OCI-LY1 (cell line): ENCODE results near the gene ATM.

ENCODE experiments used
- H2AFZ ChIP-seq: fragments of 200-600 bp; sonication (generic), shearing (Covaris generic); 2 replicates; pipeline ENCODE4 v1.6.0; 2014; ENCODE audit warnings: antibody characterized with exemption, mild to moderate bottlenecking, low read length
- H3F3A ChIP-seq: fragments of 200-600 bp; sonication (generic), shearing (Covaris generic); 2 replicates; pipeline ENCODE4 v1.6.0; 2014; ENCODE audit warnings: mild to moderate bottlenecking, antibody characterized with exemption, low read length, moderate library complexity; ENCODE audit not compliant: insufficient read depth
- H3K27ac ChIP-seq: fragments of 200-600 bp; sonication (generic); 2 replicates; pipeline ENCODE4 v1.5.1; 2014; ENCODE audit warnings: low read length, mixed run types, mild to moderate bottlenecking, low read depth; ENCODE audit not compliant: poor library complexity, severe bottlenecking
- H3K27me3 ChIP-seq: fragments of 200-600 bp; sonication (generic); 2 replicates; pipeline ENCODE4 v1.6.0; 2014; ENCODE audit warnings: antibody characterized with exemption, mild to moderate bottlenecking, low read length, moderate library complexity; ENCODE audit not compliant: insufficient read depth
- H3K36me3 ChIP-seq: fragments of 200-600 bp; sonication (generic); 2 replicates; pipeline ENCODE4 v1.6.1; 2014; ENCODE audit warnings: mild to moderate bottlenecking, antibody characterized with exemption, low read length, moderate library complexity, mixed read lengths; ENCODE audit not compliant: insufficient read depth
- H3K4me1 ChIP-seq: fragments of 200-600 bp; sonication (generic); 2 replicates; pipeline ENCODE4 v1.5.1; 2014; ENCODE audit warnings: mild to moderate bottlenecking, low read length, moderate library complexity; ENCODE audit not compliant: insufficient read depth, severe bottlenecking
- H3K4me2 ChIP-seq: fragments of 200-600 bp; sonication (generic), shearing (Covaris generic); 2 replicates; pipeline ENCODE4 v1.6.1; 2014; ENCODE audit warnings: low read length
- H3K4me3 ChIP-seq: fragments of 200-600 bp; sonication (generic); 2 replicates; pipeline ENCODE4 v1.5.1; 2014; ENCODE audit warnings: low read length, low read depth, mild to moderate bottlenecking, mixed read lengths; ENCODE audit not compliant: poor library complexity, severe bottlenecking
- H3K79me2 ChIP-seq: fragments of 200-600 bp; shearing (Covaris generic); 2 replicates; pipeline ENCODE4 v1.6.1; 2016; ENCODE audit warnings: mixed run types, low read length, mixed read lengths; ENCODE audit not compliant: insufficient read depth
- H3K9ac ChIP-seq: fragments of 200-600 bp; sonication (generic), shearing (Covaris generic); 2 replicates; pipeline ENCODE4 v1.6.1; 2014; ENCODE audit warnings: mild to moderate bottlenecking, low read length, mixed read lengths
- H3K9me2 ChIP-seq: fragments of 200-600 bp; sonication (generic), shearing (Covaris generic); 2 replicates; pipeline ENCODE4 v1.6.1; 2014; ENCODE audit warnings: low read depth, mild to moderate bottlenecking, low read length, mixed read lengths
- H3K9me3 ChIP-seq: fragments of 200-600 bp; shearing (Covaris generic); 2 replicates; pipeline ENCODE4 v1.6.1; 2014; ENCODE audit warnings: low read length, mixed read lengths
- H4K20me1 ChIP-seq: fragments of 200-600 bp; sonication (generic), shearing (Covaris generic); 2 replicates; pipeline ENCODE4 v1.6.0; 2016; ENCODE audit warnings: mild to moderate bottlenecking, low read length; ENCODE audit not compliant: insufficient read depth
- EZH2 ChIP-seq: fragments of 200-600 bp; sonication (generic), shearing (Covaris generic); IDR thresholded peaks from 2 replicates; pipeline ENCODE4 v1.8.0; 2017; ENCODE audit warnings: borderline replicate concordance, mixed run types, mild to moderate bottlenecking, antibody characterized with exemption, low read length, moderate library complexity, mixed read lengths
- TF ChIP-seq, protein P1 (sequence below): fragments of 200-600 bp; sonication (generic), shearing (Covaris generic); IDR thresholded peaks from 2 replicates; pipeline ENCODE4 v1.5.1; 2017; ENCODE audit warnings: mild to moderate bottlenecking, antibody characterized with exemption, low read length, moderate library complexity, mixed read lengths

Gene ATM

DNA sequence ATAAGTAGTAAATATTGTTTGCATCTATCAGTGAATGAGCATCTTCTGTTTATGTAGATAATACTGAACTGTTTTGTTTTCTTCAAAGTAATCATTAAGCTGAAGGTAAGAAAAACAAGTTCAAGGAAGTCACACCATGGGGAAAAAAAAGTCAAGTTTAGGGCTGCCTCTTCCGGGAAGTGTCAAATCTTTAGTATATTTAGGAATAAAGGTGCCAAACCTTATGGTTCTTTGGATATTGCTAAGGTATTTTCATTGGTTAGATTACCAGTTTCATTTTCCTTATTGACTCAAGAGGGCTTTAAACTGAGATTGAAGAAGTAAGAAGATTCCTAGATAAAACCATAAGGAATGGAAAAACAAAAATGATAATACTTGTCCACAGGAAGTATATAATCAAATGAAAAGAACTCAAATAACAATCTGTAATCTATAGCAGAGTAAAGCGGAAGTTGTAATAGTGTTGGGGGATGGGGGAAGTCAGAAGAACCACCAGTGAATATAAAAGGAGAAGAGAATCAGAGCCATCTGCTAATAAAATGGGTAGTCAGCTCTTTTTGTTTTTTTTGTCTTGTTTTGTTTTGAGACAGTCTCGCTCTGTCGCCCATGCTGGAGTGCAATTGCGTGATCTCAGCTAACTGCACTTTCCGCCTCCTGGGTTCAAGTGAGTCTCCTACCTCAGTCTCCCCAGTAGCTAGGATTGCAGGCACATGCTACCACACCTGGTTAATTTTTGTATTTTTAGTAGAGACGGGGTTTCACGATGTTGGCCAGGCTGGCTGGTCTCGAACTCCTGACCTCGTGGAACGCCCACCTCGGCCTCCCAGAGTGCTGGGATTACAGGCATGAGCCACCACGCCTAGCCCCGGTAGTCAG is 2.3 kb downstream of the ATM start:
- no peaks in the 10 kb centered on the region for H3K9me3 ChIP-seq
- peak overlapping the region; percentile 93 for H3K9ac ChIP-seq
- H3K27ac ChIP-seq = peak overlapping the region; percentile 91
- H3F3A ChIP-seq = no peaks in the 10 kb centered on the region
- peak overlapping the region; percentile 81 for H3K4me3 ChIP-seq
- peaks cover 39% of the 10 kb centered on the region for H3K4me1 ChIP-seq
- H4K20me1 ChIP-seq = no peaks in the 10 kb centered on the region
- no peaks in the 10 kb centered on the region for H3K27me3 ChIP-seq
- H3K36me3 ChIP-seq = peaks cover 42% of the 10 kb centered on the region
- TF ChIP-seq, protein P1, sequence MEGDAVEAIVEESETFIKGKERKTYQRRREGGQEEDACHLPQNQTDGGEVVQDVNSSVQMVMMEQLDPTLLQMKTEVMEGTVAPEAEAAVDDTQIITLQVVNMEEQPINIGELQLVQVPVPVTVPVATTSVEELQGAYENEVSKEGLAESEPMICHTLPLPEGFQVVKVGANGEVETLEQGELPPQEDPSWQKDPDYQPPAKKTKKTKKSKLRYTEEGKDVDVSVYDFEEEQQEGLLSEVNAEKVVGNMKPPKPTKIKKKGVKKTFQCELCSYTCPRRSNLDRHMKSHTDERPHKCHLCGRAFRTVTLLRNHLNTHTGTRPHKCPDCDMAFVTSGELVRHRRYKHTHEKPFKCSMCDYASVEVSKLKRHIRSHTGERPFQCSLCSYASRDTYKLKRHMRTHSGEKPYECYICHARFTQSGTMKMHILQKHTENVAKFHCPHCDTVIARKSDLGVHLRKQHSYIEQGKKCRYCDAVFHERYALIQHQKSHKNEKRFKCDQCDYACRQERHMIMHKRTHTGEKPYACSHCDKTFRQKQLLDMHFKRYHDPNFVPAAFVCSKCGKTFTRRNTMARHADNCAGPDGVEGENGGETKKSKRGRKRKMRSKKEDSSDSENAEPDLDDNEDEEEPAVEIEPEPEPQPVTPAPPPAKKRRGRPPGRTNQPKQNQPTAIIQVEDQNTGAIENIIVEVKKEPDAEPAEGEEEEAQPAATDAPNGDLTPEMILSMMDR = no peak
- TF ChIP-seq EZH2 = no peak
- H3K79me2 ChIP-seq = peaks cover 55% of the 10 kb centered on the region
- H3K9me2 ChIP-seq = no peaks in the 10 kb centered on the region
- H3K4me2 ChIP-seq = peak overlapping the region; percentile 86
- no peak overlapping the region for H2AFZ ChIP-seq

- Histone ChIP-seq H3F3A (no peaks in the 10 kb centered on the region), H3K9me3 (no peaks in the 10 kb centered on the region), H4K20me1 (no peaks in the 10 kb centered on the region), H3K4me1 (peaks cover 30% of the 10 kb centered on the region), H3K4me2 (peak overlapping the region; percentile 86), H3K79me2 (peaks cover 47% of the 10 kb centered on the region), H3K9ac (peak overlapping the region; percentile 93), H3K27me3 (no peaks in the 10 kb centered on the region), H2AFZ (no peak overlapping the region), H3K27ac (peak overlapping the region; percentile 91), H3K36me3 (peaks cover 44% of the 10 kb centered on the region), H3K9me2 (no peaks in the 10 kb centered on the region), H3K4me3 (peak overlapping the region; percentile 81)
- TF ChIP-seq, protein P1 = no peak
- no peak for TF ChIP-seq EZH2
Observed at GRCh38 chr11:108226036-108226435, 3.2 kb downstream of the ATM start.

GRCh38 chr11:108228251-108228650 is 5.4 kb downstream of the ATM start:
- TF ChIP-seq, protein P1 = no peak
- TF ChIP-seq EZH2 = no peak
- H3K27ac ChIP-seq = peak overlapping the region; percentile 10

More at GRCh38 chr11:108228251-108228650, 5.4 kb downstream of the ATM start:
- Histone ChIP-seq H3K9me2 (no peaks in the 10 kb centered on the region), H3K4me2 (no peak overlapping the region), H3K79me2 (peaks cover 34% of the 10 kb centered on the region), H3K4me1 (peaks cover 28% of the 10 kb centered on the region), H3K27me3 (no peaks in the 10 kb centered on the region), H3K9ac (no peak overlapping the region), H3K9me3 (no peaks in the 10 kb centered on the region), H2AFZ (no peak overlapping the region), H4K20me1 (no peaks in the 10 kb centered on the region), H3K36me3 (peaks cover 62% of the 10 kb centered on the region), H3K4me3 (no peak overlapping the region), H3F3A (no peaks in the 10 kb centered on the region)
